IMR-90 (cell line): ENCODE measurements around the gene FBLIM1. TPM values are rescaled to one million over a fixed set of nuclear protein-coding genes. Genes with fewer than 3 reads are reported as not detected.

ENCODE experiments used
- ATAC-seq: fragments of 200-7000 bp; cut with Tn5 transposase; 2 replicates; pipeline ENCODE4 v1.9.1; 2020; ENCODE audit warnings: low read depth, mild to moderate bottlenecking, moderate library complexity
- BruUV-seq: library from RNA; stranded (reverse); fragments of 400-500 nt; replicated peaks from 2 replicates; lab custom pipeline; 2021; lab: Mats Ljungman, UMichigan
- CTCF ChIA-PET: fragments of 300-600 bp; formaldehyde crosslinking; extraction: SDS; loops from one replicate; lab custom pipeline; 2021; ENCODE audit warnings: antibody characterized with exemption; lab: Yijun Ruan, JAX
- POLR2A ChIA-PET: fragments of 300-600 bp; sonication (Branson Sonifier 250); formaldehyde crosslinking; loops from one replicate; lab custom pipeline; 2022; ENCODE audit warnings: antibody characterized with exemption; ENCODE audit not compliant: unreplicated experiment; lab: Charles Lee
- DNase-seq: peaks from one replicate; pipeline ENCODE4 v3.0.0; 2013
- H2AFZ ChIP-seq: replicated peaks from 2 replicates; pipeline ENCODE3; 2013; ENCODE audit warnings: low read length, mild to moderate bottlenecking; ENCODE audit not compliant: poor library complexity
- H2AK5ac ChIP-seq: 2 replicates; pipeline ENCODE4 v1.6.1; 2013; ENCODE audit warnings: low read depth, low read length, inconsistent platforms
- H2AK9ac ChIP-seq: replicated peaks from 2 replicates; pipeline ENCODE3; 2013; ENCODE audit warnings: mild to moderate bottlenecking, low read depth, low read length, moderate library complexity; ENCODE audit not compliant: poor library complexity
- H2BK120ac ChIP-seq: 2 replicates; pipeline ENCODE4 v1.6.1; 2013; ENCODE audit warnings: low read depth, low read length, inconsistent platforms
- H2BK15ac ChIP-seq: 3 replicates; pipeline ENCODE4 v1.6.1; 2013; ENCODE audit warnings: low read depth, low read length, inconsistent platforms
- H2BK20ac ChIP-seq: 2 replicates; pipeline ENCODE4 v1.6.1; 2013; ENCODE audit warnings: low read depth, mild to moderate bottlenecking, inconsistent platforms, low read length, moderate library complexity
- H2BK5ac ChIP-seq: 2 replicates; pipeline ENCODE4 v1.6.1; 2013; ENCODE audit warnings: mild to moderate bottlenecking, low read depth, low read length, inconsistent platforms; ENCODE audit not compliant: poor library complexity, severe bottlenecking
- H3K14ac ChIP-seq: replicated peaks from 2 replicates; pipeline ENCODE4 v1.6.1; 2013; ENCODE audit warnings: low read depth, low read length, inconsistent platforms
- H3K18ac ChIP-seq: 2 replicates; pipeline ENCODE4 v1.6.1; 2013; ENCODE audit warnings: low read depth, low read length, control low read depth
- H3K23ac ChIP-seq: 2 replicates; pipeline ENCODE4 v1.6.1; 2013; ENCODE audit warnings: low read depth, low read length, inconsistent platforms
- H3K27ac ChIP-seq: 2 replicates; pipeline ENCODE4 v1.5.1; 2013; ENCODE audit warnings: mild to moderate bottlenecking, control low read depth, low read length; ENCODE audit not compliant: insufficient read depth
- H3K27me3 ChIP-seq: 2 replicates; pipeline ENCODE4 v1.6.1; 2013; ENCODE audit warnings: low read length; ENCODE audit not compliant: control insufficient read depth, insufficient read depth
- H3K36me3 ChIP-seq: 2 replicates; pipeline ENCODE4 v1.6.1; 2013; ENCODE audit warnings: low read length, mixed read lengths; ENCODE audit not compliant: control insufficient read depth, insufficient read depth
- H3K4ac ChIP-seq: 2 replicates; pipeline ENCODE4 v1.6.1; 2013; ENCODE audit warnings: low read depth, low read length, inconsistent platforms
- H3K4me1 ChIP-seq: 2 replicates; pipeline ENCODE4 v1.6.1; 2013; ENCODE audit warnings: low read length, mixed read lengths; ENCODE audit not compliant: control insufficient read depth, insufficient read depth
- H3K4me2 ChIP-seq: 2 replicates; pipeline ENCODE4 v1.6.1; 2013; ENCODE audit warnings: low read depth, mild to moderate bottlenecking, control low read depth, low read length, moderate library complexity
- H3K4me3 ChIP-seq: 2 replicates; pipeline ENCODE4 v1.5.1; 2013; ENCODE audit warnings: low read depth, mild to moderate bottlenecking, control low read depth, low read length, moderate library complexity; ENCODE audit not compliant: insufficient read depth
- H3K56ac ChIP-seq: 2 replicates; pipeline ENCODE4 v1.6.1; 2013; ENCODE audit warnings: low read length, inconsistent platforms; ENCODE audit not compliant: insufficient read depth; ENCODE audit errors: extremely low read depth
- H3K79me1 ChIP-seq, 2 experiments: 2 replicates each; pipeline ENCODE4 v1.6.1; 2013; ENCODE audit warnings: low read length in 2 of 2, inconsistent platforms in 1 of 2, low read depth in 1 of 2
- H3K9ac ChIP-seq: 2 replicates; pipeline ENCODE4 v1.6.1; 2013; ENCODE audit warnings: low read depth, low read length, control low read depth
- H3K9me1 ChIP-seq: 2 replicates; pipeline ENCODE4 v1.6.1; 2013; ENCODE audit warnings: low read length, inconsistent platforms; ENCODE audit not compliant: insufficient read depth
- H3K9me3 ChIP-seq: 2 replicates; pipeline ENCODE4 v1.6.1; 2013; ENCODE audit warnings: low read length; ENCODE audit not compliant: control insufficient read depth, insufficient read depth
- H4K20me1 ChIP-seq: 2 replicates; pipeline ENCODE4 v1.6.1; 2013; ENCODE audit warnings: low read length, inconsistent platforms; ENCODE audit not compliant: insufficient read depth
- H4K5ac ChIP-seq: 2 replicates; pipeline ENCODE4 v1.6.1; 2013; ENCODE audit warnings: mild to moderate bottlenecking, low read depth, low read length, control low read depth
- H4K8ac ChIP-seq, 2 experiments: 2 replicates each; pipeline ENCODE4 v1.6.1; 2013; ENCODE audit warnings: low read depth in 2 of 2, low read length in 2 of 2, control low read depth in 1 of 2, inconsistent platforms in 1 of 2
- H4K91ac ChIP-seq: 2 replicates; pipeline ENCODE4 v1.6.1; 2013; ENCODE audit warnings: low read depth, low read length, inconsistent platforms; ENCODE audit not compliant: insufficient read depth
- CEBPB ChIP-seq: IDR thresholded peaks from 2 replicates; pipeline ENCODE4 v1.6.1; 2012; ENCODE audit warnings: low read depth, low read length, improper control_type of control experiment
- CHD1 ChIP-seq: IDR thresholded peaks from 2 replicates; pipeline ENCODE4 v1.6.1; 2012; ENCODE audit warnings: low read depth, low read length, improper control_type of control experiment
- MXI1 ChIP-seq: IDR thresholded peaks from 2 replicates; pipeline ENCODE4 v1.6.1; 2012; ENCODE audit warnings: low read depth, mild to moderate bottlenecking, low read length, moderate library complexity, borderline replicate concordance
- POLR2A ChIP-seq: IDR thresholded peaks from 2 replicates; pipeline ENCODE4 v1.6.1; 2012; ENCODE audit warnings: mild to moderate bottlenecking, low read depth, low read length
- RFX5 ChIP-seq: IDR thresholded peaks from 2 replicates; pipeline ENCODE4 v1.8.0; 2012; ENCODE audit warnings: low read depth, mild to moderate bottlenecking, low read length, moderate library complexity
- WGBS, 2 experiments: methylation state at CpG; one replicate each; pipeline versions ENCODE4 v1.1.5 to v1.1.7; 2013; ENCODE audit warnings: missing lambda C conversion rate in 2 of 2; ENCODE audit not compliant: insufficient read length in 1 of 2; ENCODE audit errors: extremely low coverage in 2 of 2; 5-methylcytosine and 5-hydroxymethylcytosine counted together
- dilution Hi-C: fragments of 300-500 bp; cut with HindIII; formaldehyde crosslinking; loops from one replicate; pipeline ENCODE4 v1.14.3; 2018; ENCODE audit warnings: low sequenced_read_pairs; ENCODE audit not compliant: unreplicated experiment
- in situ Hi-C: fragments of 300-500 bp; cut with MboI; formaldehyde crosslinking; loops from 3 replicates; pipeline ENCODE4 v1.14.3; 2019; ENCODE audit warnings: low sequenced_read_pairs, inconsistent platforms, mixed read lengths
- intact Hi-C: fragments of 100-400 bp; cut with micrococcal nuclease; formaldehyde crosslinking; loops from 2 replicates; pipeline ENCODE4 v1.10.0; 2022
- polyA plus RNA-seq, 3 experiments: library from polyadenylated mRNA; depleted of rRNA; stranded (reverse); fragments of >200 nt; gene quantifications; 2 replicates each; pipeline ENCODE4 v1.2.3, GENCODE V29; 2012; ENCODE audit warnings: low replicate concordance in 1 of 3
- total RNA-seq: library from RNA; depleted of rRNA; stranded (reverse); fragments of >200 nt; gene quantifications from 2 replicates; pipeline ENCODE4 v1.2.3, GENCODE V29; 2012

The FBLIM1 gene
- total and polyA plus RNA-seq, 2 of the 4 experiments (the other 2 are of a cell fraction): 52.2 to 140 TPM

DNA sequence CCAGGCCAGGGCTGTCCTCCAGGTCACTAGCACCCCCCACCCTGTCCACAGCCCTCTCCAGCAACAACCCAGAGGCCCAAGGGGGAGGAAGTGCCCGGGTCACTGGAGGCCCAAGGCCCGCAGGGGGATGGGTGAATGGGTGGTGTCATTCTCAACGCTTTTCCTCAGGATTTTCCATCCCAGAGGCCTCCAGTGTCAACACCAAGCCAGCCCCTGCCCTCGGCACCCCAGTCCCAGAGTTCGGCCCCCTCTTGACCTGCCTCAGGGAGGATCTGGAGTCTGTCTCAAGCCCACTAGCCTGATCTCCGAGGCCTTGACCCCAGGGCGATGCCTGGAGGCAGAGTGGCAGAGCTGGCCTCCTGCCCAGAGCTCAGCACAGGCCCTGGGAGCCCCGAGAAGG is 11.2 kb upstream of the FBLIM1 start:
- no peak overlapping the region for H3K18ac ChIP-seq
- no peak overlapping the region for H4K91ac ChIP-seq
- H4K8ac ChIP-seq: no peak overlapping the region
- peak overlapping the region; percentile 39 for H2AFZ ChIP-seq
- TF ChIP-seq POLR2A (no peak), RFX5 (no peak), MXI1 (no peak), CEBPB (no peak), CHD1 (no peak)
- CTCF ChIA-PET: no interaction called here
- 55% methylated on average over 5 of the region's 8 CpGs; no CpG with 5 or more reads in 1 of the 2 experiments for WGBS, 2 experiments
- ATAC-seq (no peak), DNase-seq (no peak)
- H4K20me1 ChIP-seq: no peaks in the 10 kb centered on the region
- H3K23ac ChIP-seq: no peak overlapping the region
- no TSS peak for BruUV-seq
- no peaks in the 10 kb centered on the region for H3K36me3 ChIP-seq
- no peak overlapping the region for H2BK20ac ChIP-seq
- H2BK15ac ChIP-seq: no peak overlapping the region
- no peak overlapping the region for H3K14ac ChIP-seq
- H2BK5ac ChIP-seq: no peak overlapping the region
- dilution Hi-C loops (no loop called here), in situ Hi-C loops (no loop called here), intact Hi-C loops (no loop called here)
- POLR2A ChIA-PET: no interaction called here
- no peaks in the 10 kb centered on the region for H3K79me1 ChIP-seq
- no peak overlapping the region for H3K4ac ChIP-seq
- no peak overlapping the region for H3K4me2 ChIP-seq
- peaks cover 8% of the 10 kb centered on the region for H3K4me1 ChIP-seq
- H2AK9ac ChIP-seq: no peak overlapping the region
- no peak overlapping the region for H4K5ac ChIP-seq
- no peak overlapping the region for H2BK120ac ChIP-seq
- no peak overlapping the region for H2AK5ac ChIP-seq
- no peak overlapping the region for H3K9ac ChIP-seq
- H3K56ac ChIP-seq: no peak overlapping the region
- H3K9me1 ChIP-seq: peaks cover 5% of the 10 kb centered on the region
- H3K4me3 ChIP-seq: no peak overlapping the region
- H3K9me3 ChIP-seq: no peaks in the 10 kb centered on the region
- no peaks in the 10 kb centered on the region for H3K27me3 ChIP-seq
- H3K27ac ChIP-seq: no peak overlapping the region
